Mononuclear cell (primary cell): ENCODE results near the gene ADPGK. TPM values are rescaled to one million over a fixed set of nuclear protein-coding genes. Genes with fewer than 3 reads are reported as not detected.

Source experiments
- total RNA-seq: library from RNA; depleted of rRNA; stranded (reverse); fragments of >200 nt; gene quantifications from one replicate; pipeline ENCODE4 v1.2.3, GENCODE V29; 2012

The ADPGK gene
- total RNA-seq, 1 donor: 110 TPM

Other genes starting within 250 kb of the ADPGK start
- gene GOLGA6B, start 129.1 kb downstream of the ADPGK start, total RNA-seq: not detected
- gene HIGD2B, start 97.6 kb downstream of the ADPGK start, total RNA-seq: 0.63 TPM
- gene BBS4, start 97.6 kb downstream of the ADPGK start, total RNA-seq: 6.4 TPM